Ishikawa (cell line): Measurements from ENCODE around the gene HMG20A.

Source experiments
- CEBPB ChIP-seq: IDR thresholded peaks from 2 replicates; pipeline ENCODE4 v1.6.1; 2012
- CREB1 ChIP-seq: IDR thresholded peaks from 2 replicates; pipeline ENCODE4 v1.6.1; 2012; ENCODE audit warnings: low read depth
- EGR1 ChIP-seq: IDR thresholded peaks from 2 replicates; pipeline ENCODE4 v1.6.1; 2012
- EP300 ChIP-seq: IDR thresholded peaks from 2 replicates; pipeline ENCODE4 v1.6.1; 2012; ENCODE audit warnings: borderline replicate concordance
- FOXM1 ChIP-seq: IDR thresholded peaks from 2 replicates; pipeline ENCODE4 v1.6.1; 2012; ENCODE audit warnings: low read depth, borderline replicate concordance
- NFIC ChIP-seq: IDR thresholded peaks from 2 replicates; pipeline ENCODE4 v1.6.1; 2012
- RAD21 ChIP-seq: IDR thresholded peaks from 2 replicates; pipeline ENCODE4 v1.6.1; 2012; ENCODE audit warnings: low read depth
- TAF1 ChIP-seq: IDR thresholded peaks from 2 replicates; pipeline ENCODE4 v1.6.1; 2012; ENCODE audit warnings: low read depth, mild to moderate bottlenecking
- TEAD4 ChIP-seq: IDR thresholded peaks from 2 replicates; pipeline ENCODE4 v1.6.1; 2012
- YY1 ChIP-seq: IDR thresholded peaks from 2 replicates; pipeline ENCODE4 v1.6.1; 2012; ENCODE audit warnings: low read depth
- TF ChIP-seq, protein P1 (sequence below): IDR thresholded peaks from 2 replicates; pipeline ENCODE4 v1.6.1; 2012
- TF ChIP-seq, protein P2 (sequence below): IDR thresholded peaks from 2 replicates; pipeline ENCODE4 v1.6.1; 2012; ENCODE audit warnings: low read depth, mild to moderate bottlenecking

DNA sequence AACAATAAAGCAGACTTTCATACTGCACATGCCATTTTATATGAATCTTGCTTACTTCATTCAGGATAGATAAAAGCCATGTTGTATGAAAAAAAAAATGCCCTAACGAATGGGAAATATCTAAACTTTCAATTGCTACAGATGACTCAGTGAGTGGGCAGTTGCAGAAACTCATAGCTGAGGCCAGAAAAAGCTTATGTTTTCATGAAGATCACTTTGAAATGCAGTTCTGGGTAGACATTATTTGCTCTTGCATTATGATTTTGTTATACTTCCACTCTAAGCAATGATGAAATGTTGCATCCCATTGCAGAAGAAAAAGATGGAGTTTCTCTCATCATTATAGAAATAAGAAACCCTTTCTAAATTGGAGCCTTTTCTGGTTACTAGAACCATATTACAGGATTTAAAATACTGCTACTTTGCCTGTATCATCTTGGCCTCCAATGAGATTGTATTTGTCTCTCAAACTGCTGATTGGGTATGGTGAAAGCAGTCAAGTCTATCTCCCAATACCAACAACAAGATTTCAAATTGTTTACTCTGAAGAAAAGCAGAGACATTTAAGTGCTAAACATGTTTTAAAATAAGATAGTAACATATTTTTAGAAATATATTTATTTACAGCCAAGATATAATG lies 17.8 kb upstream of the HMG20A start:
- TF ChIP-seq EP300 (no peak), TAF1 (no peak), NFIC (no peak), FOXM1 (no peak), EGR1 (no peak), YY1 (no peak), TEAD4 (no peak), CEBPB (no peak), RAD21 (no peak), CREB1 (no peak)
- TF ChIP-seq, protein P1, sequence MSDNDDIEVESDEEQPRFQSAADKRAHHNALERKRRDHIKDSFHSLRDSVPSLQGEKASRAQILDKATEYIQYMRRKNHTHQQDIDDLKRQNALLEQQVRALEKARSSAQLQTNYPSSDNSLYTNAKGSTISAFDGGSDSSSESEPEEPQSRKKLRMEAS, result no peak
- TF ChIP-seq, protein P2, sequence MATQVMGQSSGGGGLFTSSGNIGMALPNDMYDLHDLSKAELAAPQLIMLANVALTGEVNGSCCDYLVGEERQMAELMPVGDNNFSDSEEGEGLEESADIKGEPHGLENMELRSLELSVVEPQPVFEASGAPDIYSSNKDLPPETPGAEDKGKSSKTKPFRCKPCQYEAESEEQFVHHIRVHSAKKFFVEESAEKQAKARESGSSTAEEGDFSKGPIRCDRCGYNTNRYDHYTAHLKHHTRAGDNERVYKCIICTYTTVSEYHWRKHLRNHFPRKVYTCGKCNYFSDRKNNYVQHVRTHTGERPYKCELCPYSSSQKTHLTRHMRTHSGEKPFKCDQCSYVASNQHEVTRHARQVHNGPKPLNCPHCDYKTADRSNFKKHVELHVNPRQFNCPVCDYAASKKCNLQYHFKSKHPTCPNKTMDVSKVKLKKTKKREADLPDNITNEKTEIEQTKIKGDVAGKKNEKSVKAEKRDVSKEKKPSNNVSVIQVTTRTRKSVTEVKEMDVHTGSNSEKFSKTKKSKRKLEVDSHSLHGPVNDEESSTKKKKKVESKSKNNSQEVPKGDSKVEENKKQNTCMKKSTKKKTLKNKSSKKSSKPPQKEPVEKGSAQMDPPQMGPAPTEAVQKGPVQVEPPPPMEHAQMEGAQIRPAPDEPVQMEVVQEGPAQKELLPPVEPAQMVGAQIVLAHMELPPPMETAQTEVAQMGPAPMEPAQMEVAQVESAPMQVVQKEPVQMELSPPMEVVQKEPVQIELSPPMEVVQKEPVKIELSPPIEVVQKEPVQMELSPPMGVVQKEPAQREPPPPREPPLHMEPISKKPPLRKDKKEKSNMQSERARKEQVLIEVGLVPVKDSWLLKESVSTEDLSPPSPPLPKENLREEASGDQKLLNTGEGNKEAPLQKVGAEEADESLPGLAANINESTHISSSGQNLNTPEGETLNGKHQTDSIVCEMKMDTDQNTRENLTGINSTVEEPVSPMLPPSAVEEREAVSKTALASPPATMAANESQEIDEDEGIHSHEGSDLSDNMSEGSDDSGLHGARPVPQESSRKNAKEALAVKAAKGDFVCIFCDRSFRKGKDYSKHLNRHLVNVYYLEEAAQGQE, result no peak
